ENCODE results near the gene CHD5.

The CHD5 gene

DNA sequence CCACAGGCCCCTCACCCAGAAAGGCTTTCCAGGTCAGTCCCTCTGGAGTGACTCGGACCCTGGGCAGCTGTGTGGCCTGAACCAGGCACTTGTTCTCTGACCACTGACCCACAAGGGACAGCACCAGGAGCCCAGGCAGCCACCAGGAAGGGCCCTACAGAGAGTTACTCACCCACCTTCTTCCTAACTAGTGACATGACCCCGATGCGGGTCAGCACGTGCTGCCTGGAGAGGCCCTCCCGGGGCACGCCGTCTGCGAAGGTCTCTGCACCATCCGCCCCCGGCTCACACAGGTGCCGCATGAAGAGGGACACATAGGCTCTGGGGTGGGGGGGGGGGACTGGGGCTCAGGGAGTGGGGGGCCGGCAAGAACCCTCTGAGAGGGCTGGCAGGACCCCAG lies 55.8 kb downstream of the CHD5 start:
- no peak for DNase-seq
- H3K36me3 ChIP-seq (replicated peaks; ENCODE audit: insufficient read depth, low read length): no peaks in the 10 kb centered on the region
- no peak overlapping the region for H3K27ac ChIP-seq (ENCODE audit: low read length)
- no peak overlapping the region for H3K4me3 ChIP-seq (ENCODE audit: low read length)
- H3K9me2 ChIP-seq (replicated peaks; ENCODE audit: insufficient read depth, low read length): no peaks in the 10 kb centered on the region
- H3K4me2 ChIP-seq (ENCODE audit: low read depth, low read length): no peak overlapping the region
- no peak overlapping the region for H3K9ac ChIP-seq (ENCODE audit: low read length)
- no peak overlapping the region for H2AFZ ChIP-seq (ENCODE audit: low read length)
- peaks cover 74% of the 10 kb centered on the region for H3K27me3 ChIP-seq (replicated peaks; ENCODE audit: insufficient read depth, low read length)
- H3K79me2 ChIP-seq (ENCODE audit: low read length): no peaks in the 10 kb centered on the region
- no peaks in the 10 kb centered on the region for H4K20me1 ChIP-seq (ENCODE audit: insufficient read depth, low read length)
- TF ChIP-seq EZH2phosphoT487 (IDR thresholded peaks at IDR 0.05; ENCODE audit: low read length): no peak
- TF ChIP-seq EZH2 (optimal IDR thresholded peaks at IDR 0.05; ENCODE audit: low read depth, low read length): no peak
- TF ChIP-seq, protein P1, sequence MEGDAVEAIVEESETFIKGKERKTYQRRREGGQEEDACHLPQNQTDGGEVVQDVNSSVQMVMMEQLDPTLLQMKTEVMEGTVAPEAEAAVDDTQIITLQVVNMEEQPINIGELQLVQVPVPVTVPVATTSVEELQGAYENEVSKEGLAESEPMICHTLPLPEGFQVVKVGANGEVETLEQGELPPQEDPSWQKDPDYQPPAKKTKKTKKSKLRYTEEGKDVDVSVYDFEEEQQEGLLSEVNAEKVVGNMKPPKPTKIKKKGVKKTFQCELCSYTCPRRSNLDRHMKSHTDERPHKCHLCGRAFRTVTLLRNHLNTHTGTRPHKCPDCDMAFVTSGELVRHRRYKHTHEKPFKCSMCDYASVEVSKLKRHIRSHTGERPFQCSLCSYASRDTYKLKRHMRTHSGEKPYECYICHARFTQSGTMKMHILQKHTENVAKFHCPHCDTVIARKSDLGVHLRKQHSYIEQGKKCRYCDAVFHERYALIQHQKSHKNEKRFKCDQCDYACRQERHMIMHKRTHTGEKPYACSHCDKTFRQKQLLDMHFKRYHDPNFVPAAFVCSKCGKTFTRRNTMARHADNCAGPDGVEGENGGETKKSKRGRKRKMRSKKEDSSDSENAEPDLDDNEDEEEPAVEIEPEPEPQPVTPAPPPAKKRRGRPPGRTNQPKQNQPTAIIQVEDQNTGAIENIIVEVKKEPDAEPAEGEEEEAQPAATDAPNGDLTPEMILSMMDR (IDR thresholded peaks at IDR 0.05; ENCODE audit: low read length): no peak
- peaks cover 5% of the 10 kb centered on the region; the same call in 1 of the 2 replicates for H3K4me1 ChIP-seq (ENCODE audit: low read length)
- H3K9me3 ChIP-seq (replicated peaks; ENCODE audit: insufficient read depth, low read length): no peaks in the 10 kb centered on the region
- H3F3A ChIP-seq (ENCODE audit: insufficient read depth, low read length): no peaks in the 10 kb centered on the region

- TF ChIP-seq, protein P1 (IDR thresholded peaks at IDR 0.05; ENCODE audit: low read length): no peak
- TF ChIP-seq EZH2phosphoT487 (IDR thresholded peaks at IDR 0.05; ENCODE audit: low read length) (no peak), EZH2 (optimal IDR thresholded peaks at IDR 0.05; ENCODE audit: low read depth, low read length) (no peak)
- Histone ChIP-seq H3K27me3 (replicated peaks; ENCODE audit: insufficient read depth, low read length) (peaks cover 74% of the 10 kb centered on the region), H3K27ac (ENCODE audit: low read length) (no peak overlapping the region)
Measured at GRCh38 chr1:6123816-6124215, 56.3 kb downstream of the CHD5 start.

DNA sequence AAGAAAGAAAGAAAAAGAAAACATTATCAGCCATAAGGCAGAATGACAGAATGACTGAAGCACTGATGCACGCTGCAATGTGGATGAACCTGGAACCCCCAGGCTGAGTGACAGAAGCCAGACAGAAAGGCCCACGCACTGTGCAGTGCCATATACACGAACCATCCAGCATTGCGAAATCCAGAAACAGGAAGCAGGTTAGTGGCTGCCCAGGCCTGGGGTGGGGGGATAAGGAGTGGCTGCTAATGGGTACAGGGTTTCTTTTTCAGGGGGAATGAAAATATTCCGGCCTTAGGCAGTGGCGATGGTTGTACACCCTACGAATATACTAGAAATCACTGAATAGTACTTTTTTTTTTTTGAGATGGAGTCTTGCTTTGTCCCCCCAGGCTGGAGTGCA lies 57.0 kb downstream of the CHD5 start:
- no peaks in the 10 kb centered on the region for H3K79me2 ChIP-seq (ENCODE audit: low read length)
- H3K4me3 ChIP-seq (ENCODE audit: low read length): no peak overlapping the region
- peaks cover 74% of the 10 kb centered on the region for H3K27me3 ChIP-seq (replicated peaks; ENCODE audit: insufficient read depth, low read length)
- no peaks in the 10 kb centered on the region for H4K20me1 ChIP-seq (ENCODE audit: insufficient read depth, low read length)
- no peak overlapping the region for H3K27ac ChIP-seq (ENCODE audit: low read length)
- H3K4me1 ChIP-seq (ENCODE audit: low read length): peaks cover 5% of the 10 kb centered on the region; the same call in 1 of the 2 replicates
- no peaks in the 10 kb centered on the region for H3K9me2 ChIP-seq (replicated peaks; ENCODE audit: insufficient read depth, low read length)
- DNase-seq: no peak
- no peak for TF ChIP-seq EZH2phosphoT487 (IDR thresholded peaks at IDR 0.05; ENCODE audit: low read length)
- TF ChIP-seq, protein P1 (IDR thresholded peaks at IDR 0.05; ENCODE audit: low read length): no peak
- no peak for TF ChIP-seq EZH2 (optimal IDR thresholded peaks at IDR 0.05; ENCODE audit: low read depth, low read length)
- H3K9ac ChIP-seq (ENCODE audit: low read length): no peak overlapping the region
- no peaks in the 10 kb centered on the region for H3F3A ChIP-seq (ENCODE audit: insufficient read depth, low read length)
- no peaks in the 10 kb centered on the region for H3K9me3 ChIP-seq (replicated peaks; ENCODE audit: insufficient read depth, low read length)
- H2AFZ ChIP-seq (ENCODE audit: low read length): no peak overlapping the region
- no peaks in the 10 kb centered on the region for H3K36me3 ChIP-seq (replicated peaks; ENCODE audit: insufficient read depth, low read length)
- H3K4me2 ChIP-seq (ENCODE audit: low read depth, low read length): no peak overlapping the region

More at GRCh38 chr1:6123816-6124215, 56.3 kb downstream of the CHD5 start:
- Histone ChIP-seq H3K9me3 (replicated peaks; ENCODE audit: insufficient read depth, low read length) (no peaks in the 10 kb centered on the region), H3K4me1 (ENCODE audit: low read length) (peaks cover 5% of the 10 kb centered on the region; the same call in 1 of the 2 replicates), H3K9me2 (replicated peaks; ENCODE audit: insufficient read depth, low read length) (no peaks in the 10 kb centered on the region), H3F3A (ENCODE audit: insufficient read depth, low read length) (no peaks in the 10 kb centered on the region), H3K79me2 (ENCODE audit: low read length) (no peaks in the 10 kb centered on the region), H3K4me3 (ENCODE audit: low read length) (no peak overlapping the region), H4K20me1 (ENCODE audit: insufficient read depth, low read length) (no peaks in the 10 kb centered on the region), H3K36me3 (replicated peaks; ENCODE audit: insufficient read depth, low read length) (no peaks in the 10 kb centered on the region), H2AFZ (ENCODE audit: low read length) (no peak overlapping the region), H3K9ac (ENCODE audit: low read length) (no peak overlapping the region), H3K4me2 (ENCODE audit: low read depth, low read length) (no peak overlapping the region)
- DNase-seq: no peak

Measured in MM.1S (cell line).